Body of pancreas (tissue), 4 donors: ENCODE data around the gene UBTD1.

ENCODE experiments used
- CTCF ChIP-seq, 7 experiments: fragments of 450-650 bp in 4 of 7; fragments of 200-600 bp in 3 of 7; sonication (generic) in 3 of 7; IDR thresholded peaks; one replicate each; pipeline ENCODE4 v1.5.1; 2016 to 2019; ENCODE audit warnings: antibody characterized with exemption in 7 of 7
- POLR2A ChIP-seq, 3 donors: fragments of 450-650 bp; IDR thresholded peaks; one replicate each; pipeline ENCODE4 v1.6.1; 2016; ENCODE audit warnings: antibody characterized with exemption in 3 of 3, mild to moderate bottlenecking in 2 of 3

- TF ChIP-seq CTCF (IDR thresholded peaks at IDR 0.05) (no peak), POLR2A (IDR thresholded peaks at IDR 0.05) (no peak)
Observed at GRCh38 chr10:97515271-97515978, 16.7 kb downstream of the UBTD1 start.
